Measurements from ENCODE around the gene GALM. TPM values are rescaled to one million over a fixed set of nuclear protein-coding genes. Genes with fewer than 3 reads are reported as not detected.

The GALM gene
- total and polyA plus RNA-seq, 10 of the 15 experiments (the other 5 are each of a cell fraction or from before 2014, with no cell fraction given), result 1.1 to 4.0 (median 1.7) TPM

GRCh38 chr2:38702413-38702812 lies 36.5 kb downstream of the GALM start:
- H3K4me3 ChIP-seq, result no peak overlapping the region
- H3K79me2 ChIP-seq (ENCODE audit: control insufficient read depth, insufficient read depth, low read length), result no peaks in the 10 kb centered on the region
- no peaks in the 10 kb centered on the region for H3K36me3 ChIP-seq (ENCODE audit: control insufficient read depth in 2 of 2, insufficient read depth in 2 of 2, low read length in 1 of 2)
- ChIA-PET POLR2A (interaction anchor here (0.6 kb wide), 1 partner anchor 9 kb away, joined by 3 read pairs; no protein-coding TSS in a partner anchor), SMC1A (ENCODE audit: uncharacterized antibody, unreplicated experiment) (no interaction called here), CTCF (interaction anchor here (0.6 to 2.0 kb wide), 2 partner anchors 11 to 121 kb away, joined by 3 to 7 read pairs; no protein-coding TSS in a partner anchor), RAD21 (ENCODE audit: unreplicated experiment) (no interaction called here)
- H3K4me1 ChIP-seq (ENCODE audit: control insufficient read depth, insufficient read depth, low read length), result no peaks in the 10 kb centered on the region
- BruUV-seq (replicated peaks), result no TSS peak
- H2AFZ ChIP-seq (ENCODE audit: control insufficient read depth, low read depth, low read length), result no peak overlapping the region
- intact Hi-C loops (cut with micrococcal nuclease; ENCODE audit: unreplicated experiment), result no loop called here
- H4K20me1 ChIP-seq (ENCODE audit: control insufficient read depth, insufficient read depth), result no peaks in the 10 kb centered on the region
- no peaks in the 10 kb centered on the region for H3K9me3 ChIP-seq (replicated peaks; ENCODE audit: control insufficient read depth, insufficient read depth, low read length)
- in situ Hi-C loops (cut with MboI), result no loop called here
- H3K27me3 ChIP-seq (replicated peaks in 1 of 2; ENCODE audit: control insufficient read depth in 2 of 2, insufficient read depth in 2 of 2, low read length in 1 of 2), result no peaks in the 10 kb centered on the region
- no peak overlapping the region for H3K9ac ChIP-seq (ENCODE audit: control insufficient read depth, insufficient read depth, low read length)
- 13% methylated on average over 1 of the region's 1 CpG for WGBS (ENCODE audit: insufficient coverage, insufficient replicate concordance, low lambda C conversion rate, missing lambda C conversion rate)
- DNase-seq (ENCODE audit: low read depth, low spot score) (no peak), ATAC-seq (no peak), FAIRE-seq (no peak)
- H3K27ac ChIP-seq (ENCODE audit: control insufficient read depth, insufficient read depth), result no peak overlapping the region
- TF ChIP-seq E2F8 (IDR thresholded peaks at IDR 0.05; ENCODE audit: low read depth, partially characterized antibody) (no peak), EGR1 (IDR thresholded peaks at IDR 0.05; ENCODE audit: borderline replicate concordance in 1 of 2, low read depth in 2 of 2, low read length in 2 of 2) (no peak), SMARCA5 (IDR thresholded peaks at IDR 0.05) (no peak), LARP7 (IDR thresholded peaks at IDR 0.05) (no peak), SRF (IDR thresholded peaks at IDR 0.05; ENCODE audit: low read depth in 2 of 2, low read length in 2 of 2) (no peak), IRF3 (IDR thresholded peaks at IDR 0.05) (no peak), TCF12 (IDR thresholded peaks at IDR 0.05; ENCODE audit: low read depth, low read length) (no peak), RCOR1 (conservative IDR thresholded peaks at IDR 0.05; ENCODE audit: low read depth, low read length) (no peak), ZNF207 (IDR thresholded peaks at IDR 0.05; ENCODE audit: borderline replicate concordance) (no peak), GABPA (IDR thresholded peaks at IDR 0.05; ENCODE audit: low read depth) (no peak), RELA (IDR thresholded peaks at IDR 0.05; ENCODE audit: borderline replicate concordance, partially characterized antibody) (no peak), ATF3 (IDR thresholded peaks at IDR 0.05; ENCODE audit: borderline replicate concordance, extremely low read depth, low read depth, low read length) (no peak), KDM1A (IDR thresholded peaks at IDR 0.05; ENCODE audit: borderline replicate concordance) (no peak), ZBTB33 (IDR thresholded peaks at IDR 0.05) (no peak), SIX5 (IDR thresholded peaks at IDR 0.05; ENCODE audit: low read depth, low read length, severe bottlenecking) (no peak), NR2C1 (IDR thresholded peaks at IDR 0.05) (no peak), CEBPB (IDR thresholded peaks at IDR 0.05; ENCODE audit: borderline replicate concordance in 1 of 2, low read depth in 2 of 2, low read length in 2 of 2) (no peak), CBX3 (IDR thresholded peaks at IDR 0.05; ENCODE audit: borderline replicate concordance, low read depth) (no peak), ZNF217 (IDR thresholded peaks at IDR 0.05) (no peak), IKZF2 (IDR thresholded peaks at IDR 0.05) (no peak)
- no peak overlapping the region for H3K4me2 ChIP-seq (ENCODE audit: control insufficient read depth, insufficient read depth)
